DOHH2 (cell line): ENCODE results near the gene FSTL4.

Experiments
- H3F3A ChIP-seq: fragments of 200-600 bp; sonication (generic), shearing (Covaris generic); 2 replicates; pipeline ENCODE4 v1.6.0; 2016; ENCODE audit warnings: antibody characterized with exemption, mild to moderate bottlenecking; ENCODE audit not compliant: control insufficient read depth, insufficient read depth
- H3K27ac ChIP-seq: fragments of 200-600 bp; sonication (generic); 2 replicates; pipeline ENCODE4 v1.5.1; 2014; ENCODE audit warnings: low read depth, mild to moderate bottlenecking, low read length, moderate library complexity
- H3K27me3 ChIP-seq: fragments of 200-600 bp; sonication (generic); 2 replicates; pipeline ENCODE4 v1.6.1; 2014; ENCODE audit warnings: mild to moderate bottlenecking, low read length, mixed read lengths; ENCODE audit not compliant: control insufficient read depth
- H3K36me3 ChIP-seq: fragments of 200-600 bp; sonication (generic); 2 replicates; pipeline ENCODE4 v1.6.1; 2014; ENCODE audit warnings: mild to moderate bottlenecking, low read length, moderate library complexity, mixed read lengths; ENCODE audit not compliant: control insufficient read depth
- H3K4me1 ChIP-seq: fragments of 200-600 bp; sonication (generic); 2 replicates; pipeline ENCODE4 v1.6.1; 2014; ENCODE audit warnings: mild to moderate bottlenecking, low read length, mixed read lengths; ENCODE audit not compliant: control insufficient read depth
- H3K4me2 ChIP-seq: fragments of 200-600 bp; sonication (generic); 2 replicates; pipeline ENCODE4 v1.6.0; 2014; ENCODE audit warnings: mild to moderate bottlenecking, low read length, moderate library complexity
- H3K4me3 ChIP-seq: fragments of 200-600 bp; sonication (generic); 2 replicates; pipeline ENCODE4 v1.5.1; 2014; ENCODE audit warnings: mild to moderate bottlenecking, low read length, mixed read lengths
- H3K79me2 ChIP-seq: fragments of 200-600 bp; sonication (generic); 2 replicates; pipeline ENCODE4 v1.6.1; 2014; ENCODE audit warnings: mild to moderate bottlenecking, low read length, mixed read lengths; ENCODE audit not compliant: control insufficient read depth
- H3K9me2 ChIP-seq: fragments of 200-600 bp; sonication (generic); replicated peaks from 2 replicates; pipeline ENCODE4 v1.6.1; 2014; ENCODE audit warnings: mild to moderate bottlenecking, low read length, mixed read lengths; ENCODE audit not compliant: control insufficient read depth
- H3K9me3 ChIP-seq: fragments of 200-600 bp; sonication (generic); 2 replicates; pipeline ENCODE4 v1.6.1; 2014; ENCODE audit warnings: antibody characterized with exemption, low read length, mixed read lengths; ENCODE audit not compliant: control insufficient read depth, insufficient read depth
- H4K20me1 ChIP-seq: fragments of 200-600 bp; sonication (generic); 2 replicates; pipeline ENCODE4 v1.6.0; 2014; ENCODE audit warnings: low read depth, mild to moderate bottlenecking, antibody characterized with exemption, low read length, moderate library complexity; ENCODE audit not compliant: control insufficient read depth, insufficient read depth
- EZH2phosphoT487 ChIP-seq: fragments of 200-600 bp; sonication (generic); IDR thresholded peaks from 2 replicates; pipeline ENCODE4 v1.6.1; 2017; ENCODE audit warnings: borderline replicate concordance, mild to moderate bottlenecking, antibody characterized with exemption, low read length, moderate library complexity, mixed read lengths
- TF ChIP-seq, protein P1 (sequence below): fragments of 200-600 bp; sonication (generic); IDR thresholded peaks from one replicate; pipeline ENCODE4 v1.5.1; 2014; ENCODE audit warnings: antibody characterized with exemption, mild to moderate bottlenecking, low read depth, low read length; ENCODE audit not compliant: poor library complexity, severe bottlenecking

Gene FSTL4

DNA sequence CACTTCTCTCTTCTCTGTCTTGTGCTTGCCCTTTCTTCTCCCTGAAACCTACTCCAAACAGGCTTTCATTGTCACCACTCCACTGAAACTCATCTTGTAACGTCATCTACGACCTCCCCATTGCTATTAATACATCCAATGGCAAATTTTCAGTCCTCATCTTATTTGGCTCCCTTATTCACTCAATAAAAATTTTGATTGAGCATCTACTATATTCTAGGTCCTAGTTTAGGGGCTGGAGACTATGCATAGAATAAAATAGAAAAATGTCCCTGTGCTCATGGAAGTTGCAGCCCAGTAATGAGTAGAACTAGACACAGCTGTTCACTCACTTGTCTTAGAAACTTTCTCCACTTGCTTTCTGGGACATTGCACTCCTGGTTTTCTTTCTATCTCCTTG is 24.9 kb upstream of the FSTL4 start:
- no peaks in the 10 kb centered on the region for H3K36me3 ChIP-seq
- H3K4me2 ChIP-seq: no peak overlapping the region
- peaks cover 22% of the 10 kb centered on the region for H3K4me1 ChIP-seq
- no peaks in the 10 kb centered on the region for H3K9me2 ChIP-seq
- no peaks in the 10 kb centered on the region for H3K9me3 ChIP-seq
- no peak overlapping the region for H3K27ac ChIP-seq
- H3F3A ChIP-seq: no peaks in the 10 kb centered on the region
- no peaks in the 10 kb centered on the region for H3K79me2 ChIP-seq
- no peak overlapping the region for H3K4me3 ChIP-seq
- no peaks in the 10 kb centered on the region for H4K20me1 ChIP-seq
- TF ChIP-seq EZH2phosphoT487: no peak
- TF ChIP-seq, protein P1, sequence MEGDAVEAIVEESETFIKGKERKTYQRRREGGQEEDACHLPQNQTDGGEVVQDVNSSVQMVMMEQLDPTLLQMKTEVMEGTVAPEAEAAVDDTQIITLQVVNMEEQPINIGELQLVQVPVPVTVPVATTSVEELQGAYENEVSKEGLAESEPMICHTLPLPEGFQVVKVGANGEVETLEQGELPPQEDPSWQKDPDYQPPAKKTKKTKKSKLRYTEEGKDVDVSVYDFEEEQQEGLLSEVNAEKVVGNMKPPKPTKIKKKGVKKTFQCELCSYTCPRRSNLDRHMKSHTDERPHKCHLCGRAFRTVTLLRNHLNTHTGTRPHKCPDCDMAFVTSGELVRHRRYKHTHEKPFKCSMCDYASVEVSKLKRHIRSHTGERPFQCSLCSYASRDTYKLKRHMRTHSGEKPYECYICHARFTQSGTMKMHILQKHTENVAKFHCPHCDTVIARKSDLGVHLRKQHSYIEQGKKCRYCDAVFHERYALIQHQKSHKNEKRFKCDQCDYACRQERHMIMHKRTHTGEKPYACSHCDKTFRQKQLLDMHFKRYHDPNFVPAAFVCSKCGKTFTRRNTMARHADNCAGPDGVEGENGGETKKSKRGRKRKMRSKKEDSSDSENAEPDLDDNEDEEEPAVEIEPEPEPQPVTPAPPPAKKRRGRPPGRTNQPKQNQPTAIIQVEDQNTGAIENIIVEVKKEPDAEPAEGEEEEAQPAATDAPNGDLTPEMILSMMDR: no peak
- H3K27me3 ChIP-seq: no peaks in the 10 kb centered on the region

DNA sequence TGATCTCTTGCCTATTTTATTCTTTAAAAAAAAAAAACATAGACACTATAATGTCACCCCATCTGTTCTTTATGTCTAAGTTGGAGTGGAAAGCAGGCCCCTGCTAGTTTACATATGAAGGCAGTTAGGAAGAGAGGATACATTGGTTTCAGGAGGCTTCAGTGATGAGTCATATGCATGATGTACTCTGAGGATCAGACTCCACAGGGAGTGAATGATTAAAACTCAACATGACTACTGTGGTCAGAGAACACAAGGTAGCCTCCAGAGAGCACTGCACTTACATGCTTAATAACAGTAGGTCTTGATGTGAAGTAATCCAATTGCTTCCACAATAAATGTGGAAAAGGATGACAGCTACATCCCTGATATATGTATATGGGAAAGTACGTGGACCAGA is 22.7 kb upstream of the FSTL4 start:
- peak overlapping the region; percentile 53 for H3K4me2 ChIP-seq
- H3K4me3 ChIP-seq: peak overlapping the region; percentile 40; the same call in 1 of the 2 replicates
- TF ChIP-seq, protein P1: no peak
- TF ChIP-seq EZH2phosphoT487: no peak
- no peaks in the 10 kb centered on the region for H3K9me2 ChIP-seq
- peaks cover 17% of the 10 kb centered on the region for H3K4me1 ChIP-seq
- no peaks in the 10 kb centered on the region for H3K9me3 ChIP-seq
- H3F3A ChIP-seq: no peaks in the 10 kb centered on the region
- no peaks in the 10 kb centered on the region for H3K79me2 ChIP-seq
- H3K36me3 ChIP-seq: no peaks in the 10 kb centered on the region
- H3K27ac ChIP-seq: no peak overlapping the region
- no peaks in the 10 kb centered on the region for H3K27me3 ChIP-seq
- no peaks in the 10 kb centered on the region for H4K20me1 ChIP-seq

DNA sequence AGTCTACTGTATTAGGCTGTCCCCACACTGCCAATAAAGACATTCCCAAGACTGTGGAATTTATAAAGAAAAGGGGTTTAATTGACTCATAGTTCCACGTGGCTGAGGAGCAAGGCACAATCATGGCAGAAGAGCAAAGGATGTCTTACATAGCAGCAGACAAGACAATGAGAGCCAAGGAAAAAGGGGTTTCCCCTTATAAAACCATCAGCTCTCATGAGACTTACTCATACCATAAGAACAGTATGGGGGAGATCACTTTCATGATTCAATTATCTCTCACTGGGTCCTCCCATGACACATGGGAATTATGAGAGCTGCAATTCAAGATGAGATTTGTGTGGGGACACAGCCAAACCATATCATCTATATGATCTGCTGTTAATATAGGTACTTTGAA is 14.8 kb upstream of the FSTL4 start:
- no peak overlapping the region for H3K4me3 ChIP-seq
- H3K27ac ChIP-seq: no peak overlapping the region
- no peaks in the 10 kb centered on the region for H3K4me1 ChIP-seq
- no peaks in the 10 kb centered on the region for H3K79me2 ChIP-seq
- H3F3A ChIP-seq: no peaks in the 10 kb centered on the region
- no peaks in the 10 kb centered on the region for H3K9me3 ChIP-seq
- H3K9me2 ChIP-seq: no peaks in the 10 kb centered on the region
- H3K36me3 ChIP-seq: no peaks in the 10 kb centered on the region
- no peak for TF ChIP-seq EZH2phosphoT487
- TF ChIP-seq, protein P1: no peak
- no peak overlapping the region for H3K4me2 ChIP-seq
- peaks cover 10% of the 10 kb centered on the region for H3K27me3 ChIP-seq
- H4K20me1 ChIP-seq: no peaks in the 10 kb centered on the region

DNA sequence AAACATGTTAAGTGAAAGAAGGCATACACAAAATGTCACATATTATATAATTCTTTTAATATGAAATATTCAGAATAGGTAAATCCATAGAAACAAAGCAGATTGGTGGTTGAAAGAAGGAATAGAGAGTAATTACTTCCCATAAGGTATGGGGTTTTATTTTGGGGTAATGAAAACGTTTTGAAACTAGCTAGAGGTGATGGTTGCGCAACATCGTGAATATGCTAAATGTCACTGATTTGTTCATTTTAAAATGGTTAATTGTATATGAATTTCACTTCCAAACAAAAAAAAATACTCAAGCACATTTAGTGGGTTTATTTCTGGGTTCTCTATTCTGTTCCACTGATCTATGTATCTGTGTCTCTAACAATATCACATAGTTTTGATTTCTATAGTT is 12.0 kb upstream of the FSTL4 start:
- no peak for TF ChIP-seq EZH2phosphoT487
- TF ChIP-seq, protein P1: no peak
- H4K20me1 ChIP-seq: no peaks in the 10 kb centered on the region
- no peak overlapping the region for H3K27ac ChIP-seq
- no peaks in the 10 kb centered on the region for H3K36me3 ChIP-seq
- H3K9me2 ChIP-seq: no peaks in the 10 kb centered on the region
- H3K27me3 ChIP-seq: peaks cover 14% of the 10 kb centered on the region
- no peaks in the 10 kb centered on the region for H3F3A ChIP-seq
- no peaks in the 10 kb centered on the region for H3K79me2 ChIP-seq
- H3K9me3 ChIP-seq: no peaks in the 10 kb centered on the region
- no peak overlapping the region for H3K4me2 ChIP-seq
- H3K4me1 ChIP-seq: no peaks in the 10 kb centered on the region
- H3K4me3 ChIP-seq: no peak overlapping the region
